Natural killer cell treated with Interleukin-12 subunit alpha and Interleukin-12 subunit beta and Interleukin-15 and Interleukin-18, amount 100 ng/mL, for 72 hours (primary cell): ENCODE measurements around the gene SRCAP. TPM values are rescaled to one million over a fixed set of nuclear protein-coding genes. Genes with fewer than 3 reads are reported as not detected.

Experiments
- total RNA-seq, 2 donors: library from RNA; stranded (reverse); gene quantifications; one replicate each; pipeline ENCODE4 v1.2.3, GENCODE V29; 2022

The SRCAP gene
- total RNA-seq, 2 donors from 2014 or later = 90.8 to 121 TPM

Other genes with a start within 250 kb of the SRCAP start
- 100 to 1,000 TPM; 648 to 717 TPM for gene ITGAL, start 226.4 kb upstream of the SRCAP start, total RNA-seq
- gene ZNF768, start 172.6 kb upstream of the SRCAP start, total RNA-seq = 10 to 100 TPM; 10.4 to 11.8 TPM
- 10 to 100 TPM in 1 of 2 donors, 1 to 10 TPM in 1; 8.7 to 10.3 TPM for gene ZNF747, start 164.3 kb upstream of the SRCAP start, total RNA-seq
- 10 to 100 TPM; 14.9 to 22.9 TPM for gene ZNF764, start 140.8 kb upstream of the SRCAP start, total RNA-seq
- gene ZNF688, start 127.5 kb upstream of the SRCAP start, total RNA-seq = 1 to 10 TPM; 8.3 to 8.9 TPM
- 10 to 100 TPM; 13.3 to 20.0 TPM for gene ZNF785, start 113.5 kb upstream of the SRCAP start, total RNA-seq
- 10 to 100 TPM in 1 of 2 donors, 1 to 10 TPM in 1; 9.4 to 14.3 TPM for gene ZNF689, start 88.8 kb upstream of the SRCAP start, total RNA-seq
- gene PRR14, start 48.2 kb upstream of the SRCAP start, total RNA-seq = 100 to 1,000 TPM; 128 to 197 TPM
- gene FBRS, start 40.7 kb upstream of the SRCAP start, total RNA-seq = 100 to 1,000 TPM; 140 to 147 TPM
- 10 to 100 TPM; 50.2 to 63.8 TPM for gene PHKG2, start 49.3 kb downstream of the SRCAP start, total RNA-seq
- gene CFAP119, start 62.9 kb downstream of the SRCAP start, total RNA-seq = 10 to 100 TPM in 1 of 2 donors, 1 to 10 TPM in 1; 3.4 to 17.0 TPM
- gene RNF40, start 63.2 kb downstream of the SRCAP start, total RNA-seq = 100 to 1,000 TPM; 120 to 161 TPM
- 1 to 10 TPM in 1 of 2 donors, under 1 TPM in 1; 0.98 to 3.8 TPM for gene ZNF629, start 88.0 kb downstream of the SRCAP start, total RNA-seq
- 10 to 100 TPM; 35.3 to 65.0 TPM for gene BCL7C, start 194.9 kb downstream of the SRCAP start, total RNA-seq
- gene CTF1, start 197.4 kb downstream of the SRCAP start, total RNA-seq = under 1 TPM; 0.17 to 0.36 TPM
- gene FBXL19, start 224.4 kb downstream of the SRCAP start, total RNA-seq = 10 to 100 TPM; 22.8 to 42.0 TPM
- 10 to 100 TPM in 1 of 2 donors, 1 to 10 TPM in 1; 7.4 to 16.8 TPM for gene ORAI3, start 249.9 kb downstream of the SRCAP start, total RNA-seq